Stimulated activated naive CD8-positive, alpha-beta T cell treated with anti-CD3 and anti-CD28 coated beads, Interleukin-15, Interleukin-2, amounts not matched to agents 100 ng/mL and 50 ng/mL, for 24 hours (primary cell): ENCODE results near the gene MRPL19.
A peak's percentile ranks its signal among the peaks of the same experiment; 100 is the strongest.
"Not testable (repeated sequence)": the region's sequence is repeated elsewhere in the genome, so short reads cannot be mapped to it uniquely, and the experiment has no call there.

Experiments used
- H3K27ac Mint-ChIP-seq: one replicate; pipeline ENCODE4 v1.8.0; 2021; ENCODE audit warnings: mild to moderate bottlenecking, mixed read lengths
- H3K27me3 Mint-ChIP-seq: one replicate; pipeline ENCODE4 v1.8.0; 2021; ENCODE audit warnings: mixed read lengths
- H3K36me3 Mint-ChIP-seq: one replicate; pipeline ENCODE4 v1.8.0; 2021; ENCODE audit warnings: low read depth, mixed read lengths
- H3K4me1 Mint-ChIP-seq: one replicate; pipeline ENCODE4 v1.8.0; 2021; ENCODE audit warnings: low read depth, mixed read lengths
- H3K4me3 Mint-ChIP-seq: one replicate; pipeline ENCODE4 v1.8.0; 2021; ENCODE audit warnings: mild to moderate bottlenecking, mixed read lengths
- H3K9me3 Mint-ChIP-seq: one replicate; pipeline ENCODE4 v1.8.0; 2021; ENCODE audit warnings: mixed read lengths

The MRPL19 gene

GRCh38 chr2:75675908-75676307, 29.3 kb downstream of the MRPL19 start:
- Mint-ChIP-seq H3K4me1 (peaks cover 6% of the 10 kb centered on the region), H3K4me3 (no peak overlapping the region), H3K27ac (no peak overlapping the region), H3K27me3 (no peaks in the 10 kb centered on the region), H3K9me3 (no peaks in the 10 kb centered on the region), H3K36me3 (peaks cover 58% of the 10 kb centered on the region)

GRCh38 chr2:75676464-75676863, 29.9 kb downstream of the MRPL19 start:
- no peak overlapping the region for H3K27ac Mint-ChIP-seq
- peaks cover 53% of the 10 kb centered on the region for H3K36me3 Mint-ChIP-seq
- no peak overlapping the region for H3K4me3 Mint-ChIP-seq

GRCh38 chr2:75679556-75679955, 33.0 kb downstream of the MRPL19 start:
- Mint-ChIP-seq H3K4me1 (peaks cover 10% of the 10 kb centered on the region), H3K4me3 (no peak overlapping the region), H3K36me3 (peaks cover 56% of the 10 kb centered on the region), H3K27me3 (no peaks in the 10 kb centered on the region), H3K27ac (no peak overlapping the region), H3K9me3 (no peaks in the 10 kb centered on the region)

More at GRCh38 chr2:75676464-75676863, 29.9 kb downstream of the MRPL19 start:
- no peaks in the 10 kb centered on the region for H3K9me3 Mint-ChIP-seq
- no peaks in the 10 kb centered on the region for H3K27me3 Mint-ChIP-seq
- H3K4me1 Mint-ChIP-seq, result peaks cover 6% of the 10 kb centered on the region

- H3K27ac Mint-ChIP-seq, result no peak overlapping the region
- H3K4me3 Mint-ChIP-seq, result no peak overlapping the region
- H3K36me3 Mint-ChIP-seq, result peaks cover 64% of the 10 kb centered on the region
- no peaks in the 10 kb centered on the region for H3K27me3 Mint-ChIP-seq
- H3K4me1 Mint-ChIP-seq, result peaks cover 10% of the 10 kb centered on the region
- no peaks in the 10 kb centered on the region for H3K9me3 Mint-ChIP-seq
These were observed 33.8 kb downstream of the MRPL19 start for GRCh38 chr2:75680402-75680801.

DNA sequence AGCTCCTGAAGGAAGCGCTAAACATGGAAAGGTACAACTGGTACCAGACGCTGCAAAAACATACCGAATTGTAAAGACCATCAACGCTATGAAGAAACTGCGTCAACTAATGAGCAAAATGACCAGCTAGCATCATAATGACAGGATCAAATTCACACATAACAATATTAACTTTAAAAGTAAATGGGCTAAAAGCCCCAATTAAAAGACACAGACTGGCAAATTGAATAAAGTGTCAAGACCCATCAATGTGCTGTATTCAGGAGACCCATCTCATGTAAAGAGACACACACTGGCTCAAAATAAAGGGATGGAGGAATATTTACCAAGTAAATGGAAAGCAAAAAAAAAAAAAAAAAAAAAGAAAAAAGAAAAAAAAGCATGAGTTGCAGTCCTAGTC, 36.8 kb downstream of the MRPL19 start:
- H3K36me3 Mint-ChIP-seq, result peaks cover 67% of the 10 kb centered on the region
- H3K4me3 Mint-ChIP-seq, H3K27me3 Mint-ChIP-seq, H3K9me3 Mint-ChIP-seq, H3K4me1 Mint-ChIP-seq, H3K27ac Mint-ChIP-seq: not testable (repeated sequence)

DNA sequence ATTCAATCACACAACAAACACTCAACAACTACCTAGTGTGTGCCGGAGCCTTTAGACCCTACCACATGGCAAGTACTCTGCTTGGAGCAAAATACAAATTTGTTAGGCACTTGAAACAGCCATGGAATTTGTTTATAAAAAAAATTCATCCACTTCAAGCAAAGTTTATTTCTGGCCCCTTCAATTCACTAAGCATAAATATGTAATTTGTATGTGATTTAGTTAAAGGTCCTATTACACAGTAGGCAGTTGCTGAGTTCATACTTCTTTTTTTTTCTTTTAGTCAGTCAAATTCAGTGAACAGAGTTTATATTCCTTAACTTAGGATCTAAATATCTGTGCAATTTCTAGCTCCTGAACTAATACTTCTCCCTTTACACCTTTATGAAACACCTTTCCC, 41.6 kb downstream of the MRPL19 start:
- Mint-ChIP-seq H3K27me3 (no peaks in the 10 kb centered on the region), H3K9me3 (no peaks in the 10 kb centered on the region), H3K36me3 (peaks cover 82% of the 10 kb centered on the region), H3K27ac (no peak overlapping the region), H3K4me1 (peaks cover 4% of the 10 kb centered on the region), H3K4me3 (no peak overlapping the region)

DNA sequence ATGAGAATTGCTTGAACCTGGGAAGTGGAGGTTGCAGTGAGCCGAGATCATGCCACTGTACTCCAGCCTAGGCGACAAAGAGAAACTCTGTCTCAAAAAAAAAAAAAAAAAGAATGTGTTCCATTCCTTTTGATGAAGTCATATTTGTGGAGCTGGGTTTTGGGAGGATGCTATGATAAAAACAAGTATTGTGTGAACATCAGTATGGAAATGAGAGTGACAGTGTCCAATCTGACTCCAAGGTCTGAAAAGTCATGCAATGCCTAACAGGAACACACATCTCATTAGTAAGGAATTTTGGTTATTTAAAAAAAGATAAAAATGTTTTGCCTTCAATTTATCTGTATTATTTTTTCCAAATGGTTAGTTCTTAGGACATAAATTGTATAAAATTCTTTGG, 52.3 kb downstream of the MRPL19 start:
- H3K36me3 Mint-ChIP-seq, result peaks cover 68% of the 10 kb centered on the region
- no peaks in the 10 kb centered on the region for H3K4me1 Mint-ChIP-seq

GRCh38 chr2:75702593-75702992, 56.0 kb downstream of the MRPL19 start:
- H3K36me3 Mint-ChIP-seq, result peaks cover 89% of the 10 kb centered on the region
- no peak overlapping the region for H3K27ac Mint-ChIP-seq
- peaks cover 6% of the 10 kb centered on the region for H3K4me1 Mint-ChIP-seq
- no peaks in the 10 kb centered on the region for H3K9me3 Mint-ChIP-seq
- H3K4me3 Mint-ChIP-seq, result no peak overlapping the region
- H3K27me3 Mint-ChIP-seq, result no peaks in the 10 kb centered on the region

More for the DNA sequence above, 52.3 kb downstream of the MRPL19 start:
- no peak overlapping the region for H3K27ac Mint-ChIP-seq
- H3K4me3 Mint-ChIP-seq, result no peak overlapping the region
- no peaks in the 10 kb centered on the region for H3K27me3 Mint-ChIP-seq
- H3K9me3 Mint-ChIP-seq, result no peaks in the 10 kb centered on the region

GRCh38 chr2:75703589-75704287, 57.2 kb downstream of the MRPL19 start:
- no peaks in the 10 kb centered on the region for H3K27me3 Mint-ChIP-seq
- no peak overlapping the region for H3K27ac Mint-ChIP-seq
- no peak overlapping the region for H3K4me3 Mint-ChIP-seq
- no peaks in the 10 kb centered on the region for H3K9me3 Mint-ChIP-seq
- H3K4me1 Mint-ChIP-seq, result peaks cover 14% of the 10 kb centered on the region
- peaks cover 84% of the 10 kb centered on the region for H3K36me3 Mint-ChIP-seq

- Mint-ChIP-seq H3K4me1 (peaks cover 21% of the 10 kb centered on the region), H3K27ac (no peak overlapping the region), H3K36me3 (peaks cover 66% of the 10 kb centered on the region), H3K9me3 (no peaks in the 10 kb centered on the region), H3K4me3 (no peak overlapping the region), H3K27me3 (no peaks in the 10 kb centered on the region)
These were observed 59.3 kb downstream of the MRPL19 start for GRCh38 chr2:75705921-75706320.

DNA sequence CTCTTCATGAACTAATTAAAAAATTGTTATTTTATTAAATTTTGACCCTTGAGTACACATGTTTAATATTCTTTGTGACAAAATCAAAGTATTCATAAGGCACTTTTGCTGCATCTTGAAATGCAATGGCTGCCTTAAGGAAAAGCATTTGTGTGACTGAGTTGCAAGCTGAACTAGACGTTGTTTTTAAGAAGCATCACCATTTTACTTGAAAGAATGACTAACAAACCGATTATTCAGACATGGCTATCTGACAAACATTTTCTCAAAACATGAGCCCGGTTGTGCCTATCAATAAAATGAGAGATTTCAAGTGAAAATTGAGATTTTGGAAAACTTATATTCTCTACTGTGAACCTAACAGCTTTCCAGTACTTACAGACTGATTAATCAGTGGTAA, 61.3 kb downstream of the MRPL19 start:
- Mint-ChIP-seq H3K27ac (no peak overlapping the region), H3K4me1 (peaks cover 26% of the 10 kb centered on the region), H3K4me3 (peak overlapping the region; percentile 44), H3K27me3 (no peaks in the 10 kb centered on the region), H3K36me3 (peaks cover 46% of the 10 kb centered on the region), H3K9me3 (no peaks in the 10 kb centered on the region)

GRCh38 chr2:75709297-75709696, 62.7 kb downstream of the MRPL19 start:
- peaks cover 26% of the 10 kb centered on the region for H3K4me1 Mint-ChIP-seq
- peaks cover 32% of the 10 kb centered on the region for H3K36me3 Mint-ChIP-seq
- peak overlapping the region; percentile 86 for H3K4me3 Mint-ChIP-seq
- H3K9me3 Mint-ChIP-seq, result no peaks in the 10 kb centered on the region
- no peaks in the 10 kb centered on the region for H3K27me3 Mint-ChIP-seq
- H3K27ac Mint-ChIP-seq, result peak overlapping the region; percentile 77

GRCh38 chr2:75710220-75710576, 63.6 kb downstream of the MRPL19 start:
- peak overlapping the region; percentile 96 for H3K27ac Mint-ChIP-seq
- H3K9me3 Mint-ChIP-seq, result no peaks in the 10 kb centered on the region
- peaks cover 1% of the 10 kb centered on the region for H3K27me3 Mint-ChIP-seq
- peaks cover 26% of the 10 kb centered on the region for H3K4me1 Mint-ChIP-seq
- H3K4me3 Mint-ChIP-seq, result peak overlapping the region; percentile 86
- peaks cover 23% of the 10 kb centered on the region for H3K36me3 Mint-ChIP-seq

GRCh38 chr2:75710577-75711253, 64.1 kb downstream of the MRPL19 start, which contains the start of gene GCFC2:
TSS of gene GCFC2 (minus strand) at chr2:75710915. CDS start at chr2:75710855, 60 bp downstream.
- H3K36me3 Mint-ChIP-seq, result peaks cover 19% of the 10 kb centered on the region
- peak within 1 kb of the TSS; percentile 96 for H3K27ac Mint-ChIP-seq
- peaks cover 26% of the 10 kb centered on the region for H3K4me1 Mint-ChIP-seq
- H3K9me3 Mint-ChIP-seq, result no peaks in the 10 kb centered on the region
- H3K27me3 Mint-ChIP-seq, result peaks cover 4% of the 10 kb centered on the region
- peak within 1 kb of the TSS; percentile 86 for H3K4me3 Mint-ChIP-seq

DNA sequence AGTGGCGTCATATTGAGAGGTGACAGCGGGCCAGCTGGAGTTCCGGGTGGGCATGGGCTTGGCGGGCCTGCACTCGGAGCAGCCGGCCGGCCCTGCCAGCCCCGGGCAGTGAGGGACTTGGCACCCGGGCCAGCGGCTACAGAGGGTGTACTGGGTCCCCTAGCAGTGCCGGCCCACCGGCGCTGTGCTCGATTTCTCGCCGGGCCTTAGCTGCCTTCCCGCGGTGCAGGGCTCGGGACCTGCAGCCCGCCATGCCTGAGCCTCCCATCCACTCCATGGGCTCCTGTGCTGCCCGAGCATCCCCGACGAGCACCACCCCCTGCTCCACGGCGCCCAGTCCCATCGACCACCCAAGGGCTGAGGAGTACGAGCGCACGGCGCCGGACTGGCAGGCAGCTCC, 65.0 kb downstream of the MRPL19 start:
- Mint-ChIP-seq H3K27ac (peak overlapping the region; percentile 96), H3K4me3 (peak overlapping the region; percentile 86), H3K36me3 (peaks cover 11% of the 10 kb centered on the region), H3K4me1 (peaks cover 20% of the 10 kb centered on the region)
- H3K9me3 Mint-ChIP-seq, H3K27me3 Mint-ChIP-seq: not testable (repeated sequence)
